Body of pancreas (tissue), 4 donors: ENCODE measurements around the gene PBOV1. TPM values are rescaled to one million over a fixed set of nuclear protein-coding genes. Genes with fewer than 3 reads are reported as not detected.

Experiments used
- ATAC-seq: fragments of 150-250 bp; one replicate; pipeline ENCODE4 v1.9.1; 2016
- DNase-seq, 4 donors: peaks; one replicate each; pipeline ENCODE4 v3.0.0-alpha.2; 2019
- H3K27ac ChIP-seq, 4 donors: fragments of 200-600 bp; sonication (generic); 1 replicate in 3 of 4; 2 replicates in 1 of 4; pipeline versions ENCODE4 v1.5.1 to v1.6.1; 2016 to 2019; ENCODE audit warnings: mild to moderate bottlenecking in 1 of 4, mixed read lengths in 1 of 4, moderate library complexity in 1 of 4
- H3K27me3 ChIP-seq, 2 donors: fragments of 200-600 bp; sonication (generic); one replicate each; pipeline ENCODE4 v1.6.0; 2016; ENCODE audit warnings: mild to moderate bottlenecking in 1 of 2
- H3K36me3 ChIP-seq, 2 donors: fragments of 200-600 bp; sonication (generic); replicated peaks in 1 of 2; 2 replicates each; pipeline ENCODE4 v1.5.1; 2016; ENCODE audit warnings: low read depth in 2 of 2; ENCODE audit not compliant: insufficient read depth in 1 of 2
- H3K4me1 ChIP-seq: fragments of 200-600 bp; sonication (generic); one replicate; pipeline ENCODE4 v1.6.0; 2016
- H3K4me3 ChIP-seq, 2 donors: fragments of 200-600 bp; sonication (generic); 1 replicate in 1 of 2; 2 replicates in 1 of 2; pipeline ENCODE4 v1.5.1; 2016 to 2019
- H3K9me3 ChIP-seq, 3 donors: fragments of 200-600 bp; sonication (generic); 1 replicate in 2 of 3; 2 replicates in 1 of 3; pipeline ENCODE4 v1.5.1; 2016
- CTCF ChIP-seq, 7 experiments: fragments of 450-650 bp in 4 of 7; fragments of 200-600 bp in 3 of 7; sonication (generic) in 3 of 7; IDR thresholded peaks; one replicate each; pipeline ENCODE4 v1.5.1; 2016 to 2019; ENCODE audit warnings: antibody characterized with exemption in 7 of 7
- POLR2A ChIP-seq, 3 donors: fragments of 450-650 bp; IDR thresholded peaks; one replicate each; pipeline ENCODE4 v1.6.1; 2016; ENCODE audit warnings: antibody characterized with exemption in 3 of 3, mild to moderate bottlenecking in 2 of 3
- WGBS, 2 donors: methylation state at CpG; one replicate each; pipeline ENCODE4 v1.1.5; 2017; 5-methylcytosine and 5-hydroxymethylcytosine counted together
- intact Hi-C: fragments of 100-400 bp; cut with DNase I; formaldehyde crosslinking; loops from one replicate; pipeline ENCODE4 v1.15.1; 2023
- total RNA-seq, 2 donors: library from RNA; depleted of rRNA; stranded (reverse); fragments of >200 nt; gene quantifications; one replicate each; pipeline ENCODE4 v1.1.0, GENCODE V29; 2016

PBOV1 gene
- total RNA-seq, 2 donors from 2014 or later, result not detected

- Histone ChIP-seq H3K9me3 (no peaks in the 10 kb centered on the region), H3K4me3 (no peak overlapping the region)
- no peak for ATAC-seq
These were observed 12.7 kb downstream of the PBOV1 start for GRCh38 chr6:138205437-138206094.

DNA sequence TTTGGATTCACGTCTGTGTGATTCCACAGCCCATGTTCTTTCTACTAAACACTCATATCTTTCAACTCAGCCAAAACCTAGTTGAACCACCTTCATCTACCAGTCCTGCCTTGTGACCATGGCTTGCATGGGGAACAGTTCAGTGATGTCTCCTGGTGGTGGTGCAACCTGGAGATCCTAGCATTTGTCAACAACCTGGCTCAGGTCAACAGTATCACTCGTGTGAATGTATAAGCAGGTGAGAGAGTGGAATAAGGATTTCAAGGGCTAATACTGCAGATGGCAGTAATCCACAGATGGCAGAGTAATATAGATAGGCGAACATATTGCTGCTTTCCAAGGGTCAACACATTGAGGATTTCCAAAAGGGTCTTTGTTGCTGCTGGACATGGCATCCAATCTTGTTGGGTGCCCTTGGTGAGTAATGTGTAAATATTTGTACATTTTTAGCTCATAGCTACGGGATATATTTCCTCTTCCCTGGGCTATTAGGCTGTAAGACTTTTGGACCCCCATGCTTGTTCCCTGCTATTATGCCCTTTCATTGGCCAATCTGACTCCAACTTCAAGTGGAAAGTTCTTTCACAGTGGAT lies 13.4 kb downstream of the PBOV1 start:
- WGBS, 2 donors, result 62% methylated on average over 4 of the region's 4 CpGs
- Histone ChIP-seq H3K36me3 (no peaks in the 10 kb centered on the region), H3K4me1 (peaks cover 12% of the 10 kb centered on the region), H3K27me3 (no peaks in the 10 kb centered on the region), H3K27ac (no peak overlapping the region), H3K9me3 (no peaks in the 10 kb centered on the region), H3K4me3 (no peak overlapping the region)
- no peak for ATAC-seq
- no peak for TF ChIP-seq POLR2A (IDR thresholded peaks at IDR 0.05)
- no peak for TF ChIP-seq CTCF (IDR thresholded peaks at IDR 0.05)
- intact Hi-C loops, result no loop called here
- DNase-seq, result no peak

More at GRCh38 chr6:138205437-138206094, 12.7 kb downstream of the PBOV1 start:
- Histone ChIP-seq H3K27ac (no peak overlapping the region), H3K27me3 (no peaks in the 10 kb centered on the region), H3K4me1 (peaks cover 12% of the 10 kb centered on the region), H3K36me3 (no peaks in the 10 kb centered on the region)
- 58 to 60% methylated on average over 5 of the region's 5 CpGs for WGBS, 2 donors
- intact Hi-C loops, result no loop called here
- no peak for DNase-seq
- no peak for TF ChIP-seq POLR2A (IDR thresholded peaks at IDR 0.05)
- no peak for TF ChIP-seq CTCF (IDR thresholded peaks at IDR 0.05)

- H3K9me3 ChIP-seq, result no peaks in the 10 kb centered on the region
- H3K4me3 ChIP-seq, result no peak overlapping the region
- no peaks in the 10 kb centered on the region for H3K27me3 ChIP-seq
- H3K4me1 ChIP-seq, result peaks cover 12% of the 10 kb centered on the region
- ATAC-seq, result no peak
- no peak overlapping the region for H3K27ac ChIP-seq
- DNase-seq, result no peak
- no peak for TF ChIP-seq CTCF (IDR thresholded peaks at IDR 0.05)
- no peak for TF ChIP-seq POLR2A (IDR thresholded peaks at IDR 0.05)
- intact Hi-C loops, result no loop called here
- no peaks in the 10 kb centered on the region for H3K36me3 ChIP-seq
These were observed 14.0 kb downstream of the PBOV1 start for GRCh38 chr6:138204303-138204702.

DNA sequence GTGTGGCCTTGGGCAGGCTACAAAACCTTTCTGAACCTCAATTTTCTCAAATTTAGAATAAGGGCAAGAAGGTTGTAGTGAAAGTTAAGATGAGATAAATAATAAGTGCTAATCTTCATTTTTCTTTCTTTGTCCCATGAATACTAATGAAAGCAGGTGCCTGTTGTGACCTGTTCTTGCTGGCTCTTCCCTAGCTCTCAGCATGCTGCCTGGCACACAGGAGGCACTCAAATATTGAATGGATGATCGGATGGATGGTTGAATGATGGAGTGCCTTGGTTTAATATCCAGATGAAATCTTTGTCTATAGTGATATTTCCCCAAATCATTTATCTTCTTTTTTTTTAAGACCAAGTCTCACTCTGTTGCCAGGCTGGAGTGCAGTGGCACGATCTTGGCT lies 15.0 kb downstream of the PBOV1 start:
- ATAC-seq (no peak), DNase-seq (no peak)
- Histone ChIP-seq H3K27me3 (no peaks in the 10 kb centered on the region), H3K9me3 (no peaks in the 10 kb centered on the region), H3K4me1 (peaks cover 12% of the 10 kb centered on the region), H3K4me3 (no peak overlapping the region), H3K27ac (no peak overlapping the region), H3K36me3 (no peaks in the 10 kb centered on the region)
- 95 to 96% methylated on average over 2 of the region's 2 CpGs for WGBS, 2 donors
- intact Hi-C loops, result no loop called here
- TF ChIP-seq CTCF (IDR thresholded peaks at IDR 0.05), result no peak
- no peak for TF ChIP-seq POLR2A (IDR thresholded peaks at IDR 0.05)

DNA sequence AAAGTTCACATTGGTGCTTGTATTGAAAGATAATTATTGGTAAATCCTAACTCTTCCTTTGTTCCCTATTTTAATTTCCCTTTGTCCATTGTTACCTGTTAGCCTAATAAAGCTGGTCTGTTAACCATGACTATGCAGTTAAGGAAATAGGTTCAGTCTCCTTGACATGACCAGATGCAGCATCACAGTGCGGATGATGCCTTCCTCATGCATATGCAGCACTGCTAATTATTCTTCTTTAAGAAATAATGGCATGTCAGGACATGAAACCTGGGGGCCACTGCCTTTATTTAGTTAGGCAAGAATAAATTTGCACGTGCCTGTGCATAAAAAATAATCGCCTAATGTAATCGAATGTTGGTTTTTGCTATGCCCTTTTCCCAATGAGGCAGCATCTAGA lies 16.5 kb downstream of the PBOV1 start:
- H3K27me3 ChIP-seq, result no peaks in the 10 kb centered on the region
- ATAC-seq, result no peak
- no peak overlapping the region for H3K4me3 ChIP-seq
- no peak overlapping the region for H3K27ac ChIP-seq
- 89 to 96% methylated on average over 4 of the region's 4 CpGs for whole genome bisulfite sequencing, 2 donors
- intact Hi-C loops, result no loop called here
- H3K4me1 ChIP-seq, result peaks cover 12% of the 10 kb centered on the region
- no peaks in the 10 kb centered on the region for H3K9me3 ChIP-seq
- H3K36me3 ChIP-seq, result no peaks in the 10 kb centered on the region
- DNase-seq, result no peak
- TF ChIP-seq POLR2A (IDR thresholded peaks at IDR 0.05), result no peak
